Measurements from ENCODE around the gene NRDE2.

Gene NRDE2

DNA sequence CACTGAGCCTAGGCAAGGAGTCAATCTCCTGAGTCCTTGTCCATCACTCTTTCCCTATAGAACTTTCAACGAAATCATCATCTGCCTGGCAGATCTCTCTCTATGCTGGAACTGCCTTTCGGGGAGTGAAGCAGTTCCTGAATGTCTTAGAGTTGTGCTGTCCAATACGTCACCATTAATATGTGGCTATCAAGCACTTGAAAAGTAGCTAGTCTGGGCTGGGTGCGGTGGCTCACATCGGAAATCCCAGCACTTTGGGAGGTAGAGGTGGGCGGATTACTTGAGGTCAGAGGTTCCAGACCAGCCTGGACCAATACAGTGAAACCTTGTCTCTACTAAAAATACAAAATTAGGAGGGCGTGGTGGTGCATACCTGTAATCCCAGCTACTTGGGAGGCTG lies 35.1 kb downstream of the NRDE2 start:
- DNase-seq (ENCODE audit: low spot score): no peak

DNA sequence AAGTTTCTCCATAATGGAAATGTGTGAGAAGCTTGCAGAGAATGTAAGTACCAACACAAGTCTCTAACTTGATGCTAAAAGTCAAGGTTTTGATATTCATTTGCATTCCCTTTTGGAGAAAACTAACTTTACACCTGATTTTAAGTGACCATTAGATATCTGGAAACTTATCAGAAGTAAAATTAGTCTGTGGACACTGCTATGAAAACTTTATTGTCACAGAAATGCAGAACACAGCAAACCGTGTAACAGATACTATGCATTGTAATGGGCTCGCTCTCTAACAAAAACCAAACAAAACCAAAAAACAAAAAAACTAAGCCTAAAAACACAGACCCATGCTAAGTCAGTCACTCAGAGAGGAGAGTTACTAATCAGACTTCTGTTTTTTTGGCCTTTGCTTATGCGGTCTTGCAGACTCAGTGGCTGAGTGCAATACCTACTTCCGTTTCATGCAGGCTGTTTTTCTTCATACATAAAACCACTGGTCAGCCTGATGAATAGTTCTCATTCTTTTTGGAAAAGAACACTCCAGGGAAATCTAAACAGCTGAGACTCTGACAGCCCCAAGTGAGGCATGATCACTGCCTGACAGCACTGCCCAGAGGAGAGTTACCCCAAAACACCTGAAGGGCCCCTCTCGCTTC lies 35.7 kb downstream of the NRDE2 start:
- DNase-seq (ENCODE audit: low spot score): no peak

DNA sequence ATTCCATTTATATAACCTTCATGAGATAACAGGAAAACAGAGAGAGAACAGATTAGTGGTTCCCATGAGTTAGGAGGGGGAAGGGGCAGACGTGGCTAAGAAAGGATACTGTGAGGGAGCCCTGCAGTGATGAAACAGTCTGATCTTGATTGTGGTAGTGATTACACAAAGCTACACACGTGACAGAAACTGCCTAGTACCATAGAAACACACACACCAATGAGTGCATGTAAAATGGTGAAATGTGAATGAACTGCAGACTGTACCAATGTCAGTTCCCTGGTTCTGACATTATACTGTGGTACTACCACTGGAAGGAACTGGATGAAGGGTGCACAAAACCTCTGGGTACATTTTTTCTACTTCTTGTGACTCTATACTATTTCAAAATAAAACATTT lies 36.9 kb downstream of the NRDE2 start:
- no peak for DNase-seq (ENCODE audit: low spot score)

DNA sequence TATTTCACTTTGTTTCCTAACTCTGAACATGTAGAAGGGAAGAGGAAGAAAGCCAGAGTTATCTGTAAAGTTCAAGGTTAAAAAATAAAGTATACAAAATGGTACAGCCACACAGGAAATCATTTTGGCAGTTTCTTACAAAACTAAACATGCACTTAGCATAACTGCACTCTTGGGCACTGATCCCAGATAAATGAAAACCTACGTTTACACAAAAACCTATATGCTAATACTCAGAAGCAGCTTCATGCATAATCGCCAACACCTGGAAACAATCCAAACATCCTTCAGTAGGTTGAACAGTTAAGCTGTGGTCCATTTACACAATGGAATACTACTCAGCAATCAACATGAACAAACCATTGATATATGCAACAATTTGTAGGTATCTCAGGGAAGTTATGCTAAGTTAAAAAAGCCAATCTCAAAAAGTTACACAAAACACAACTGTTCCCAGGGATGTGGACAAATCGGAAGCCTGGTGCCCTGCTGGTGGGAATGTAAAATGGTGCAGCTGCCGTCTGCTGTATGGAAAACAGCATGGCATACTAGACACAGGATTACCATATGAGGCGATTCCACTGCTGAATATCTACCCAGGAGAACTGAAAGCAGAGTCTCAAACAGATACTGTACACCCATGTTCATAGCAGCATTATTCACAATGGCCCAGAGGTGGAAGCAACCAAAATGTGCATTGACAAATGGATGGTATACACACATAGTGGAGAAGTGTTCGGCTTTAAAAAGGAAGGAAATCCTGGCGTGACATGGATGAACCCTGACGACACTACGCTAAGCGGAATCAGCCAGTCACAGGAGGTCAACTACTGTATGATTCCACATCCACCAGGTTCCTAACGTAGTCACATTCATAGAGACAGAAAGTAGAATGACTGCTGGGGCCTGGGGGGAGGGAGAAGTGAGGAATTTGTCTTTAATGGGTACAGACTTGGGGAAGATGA lies 37.7 kb downstream of the NRDE2 start:
- no peak for DNase-seq (ENCODE audit: low spot score)

DNA sequence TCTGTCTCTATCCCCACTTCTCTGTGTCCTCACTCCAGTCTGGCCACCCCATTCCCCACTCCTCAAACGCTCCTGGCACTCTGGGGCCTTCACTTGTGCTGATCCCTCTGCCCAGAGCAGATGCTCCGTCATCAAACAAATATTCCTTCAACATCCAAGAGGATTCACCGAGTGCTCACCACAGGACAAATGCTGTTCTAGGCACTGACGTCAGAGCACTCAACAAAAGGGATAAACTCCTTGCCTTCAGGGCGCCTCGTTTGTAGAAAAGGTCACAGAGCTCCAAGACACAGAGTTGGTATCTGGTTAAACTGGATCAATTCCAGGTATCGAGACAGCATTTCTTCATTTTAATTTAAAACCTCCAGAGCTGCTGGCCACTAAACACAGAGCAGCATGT lies 40.0 kb downstream of the NRDE2 start:
- DNase-seq (ENCODE audit: low spot score): no peak

DNA sequence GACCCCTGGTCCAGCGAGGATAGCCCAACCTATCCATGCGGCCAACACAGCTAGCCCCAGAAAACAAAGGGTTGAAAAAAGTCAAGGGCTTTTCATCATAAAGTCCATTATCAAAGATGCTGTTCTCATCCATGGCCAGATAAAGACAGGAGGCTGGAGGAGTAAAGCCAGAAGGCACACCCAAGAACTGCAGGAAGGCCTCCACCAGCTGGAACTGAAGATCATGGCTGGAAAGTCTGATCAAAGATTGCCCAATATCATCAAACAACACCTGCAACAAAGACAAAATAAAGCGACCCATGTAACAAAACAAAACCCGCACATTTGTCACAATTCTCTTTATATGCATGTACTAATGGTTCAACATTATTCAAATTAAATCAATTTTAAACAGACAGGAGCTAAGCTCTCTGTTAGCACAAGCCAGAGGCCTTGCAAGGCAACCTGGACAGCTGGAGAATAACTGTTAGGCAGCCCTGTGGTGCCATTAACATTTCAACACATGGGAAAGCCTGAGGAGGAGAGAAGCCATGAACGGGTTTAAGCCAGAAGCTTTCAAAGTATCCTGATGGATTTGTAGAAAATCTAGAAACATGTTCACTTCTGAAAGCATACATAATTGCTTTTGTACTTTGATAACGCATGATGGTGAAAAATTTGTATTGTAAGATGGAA lies 41.3 kb downstream of the NRDE2 start:
- no peak for DNase-seq (ENCODE audit: low spot score)

DNA sequence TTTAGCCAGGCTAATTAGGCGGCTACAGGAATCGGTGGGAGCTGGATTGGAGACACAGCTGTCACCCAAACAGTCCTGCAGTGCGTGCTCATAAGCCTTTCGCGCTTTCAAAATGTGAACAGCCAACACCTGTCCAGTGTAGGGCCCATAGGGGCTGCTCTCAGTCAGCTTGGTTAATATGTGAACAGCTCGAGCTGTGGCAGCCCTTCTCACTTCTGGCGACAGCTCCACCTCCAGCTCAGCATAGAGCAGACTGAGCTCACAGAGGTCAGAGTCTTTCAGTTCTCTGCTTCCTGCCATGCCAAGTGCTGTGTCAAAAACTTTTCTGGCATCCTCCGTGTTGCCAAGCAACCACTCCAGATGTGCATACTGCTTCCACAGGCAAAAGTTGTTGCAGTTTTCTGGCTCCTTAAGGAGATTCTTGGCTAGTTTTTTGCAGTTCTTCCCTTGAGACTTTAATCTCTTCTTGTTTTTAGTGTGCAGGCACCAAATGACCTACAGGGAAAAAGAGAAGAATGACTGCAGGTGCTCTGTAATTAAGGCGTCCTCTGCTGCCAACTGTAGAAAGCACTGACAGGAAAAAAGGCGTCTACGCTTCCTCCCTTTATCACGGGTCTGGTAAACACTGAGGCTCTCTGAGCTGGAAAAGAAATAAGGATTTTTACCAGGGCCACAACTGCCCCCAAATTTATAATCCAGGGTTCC lies 42.9 kb downstream of the NRDE2 start:
- DNase-seq (ENCODE audit: low spot score): no peak

DNA sequence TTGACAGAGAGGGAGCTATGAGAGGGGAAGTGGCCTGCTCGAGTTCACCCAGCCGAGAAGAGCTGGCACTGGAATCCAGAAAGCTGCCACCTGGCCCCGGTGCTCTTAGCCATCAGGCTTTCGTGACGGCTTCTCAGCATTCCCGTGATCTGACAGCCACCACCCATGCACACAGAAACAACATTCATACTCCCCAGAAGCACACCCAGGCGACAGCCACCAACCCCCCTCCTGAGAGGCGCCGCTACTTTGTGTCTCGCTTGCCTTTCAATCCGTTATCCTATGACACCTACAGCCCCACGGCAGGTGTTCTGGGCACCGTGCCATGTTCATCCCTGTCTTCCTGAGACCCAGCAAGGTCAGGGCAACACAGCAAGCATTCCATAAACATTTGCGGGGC lies 44.0 kb downstream of the NRDE2 start:
- no peak for DNase-seq (ENCODE audit: low spot score)

DNA sequence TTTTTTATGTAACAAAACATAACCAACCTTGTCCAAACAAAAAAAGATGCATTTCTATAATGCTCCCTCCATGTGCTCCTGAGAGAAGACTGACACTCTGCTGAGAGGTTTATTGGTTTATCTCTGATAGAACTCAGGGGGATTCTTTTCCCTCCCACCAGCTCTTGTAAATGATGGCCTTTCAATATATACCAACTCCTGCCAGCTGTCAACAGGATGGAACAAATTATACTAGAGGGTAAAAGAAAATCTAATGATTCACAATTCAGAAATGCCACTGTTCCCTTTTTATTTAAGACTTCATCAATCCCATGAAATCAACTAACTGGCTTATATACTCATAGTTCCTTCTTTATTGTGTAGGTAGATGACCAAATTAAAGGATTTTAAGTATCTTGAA lies 50.0 kb downstream of the NRDE2 start:
- no peak for DNase-seq (ENCODE audit: low spot score)

DNA sequence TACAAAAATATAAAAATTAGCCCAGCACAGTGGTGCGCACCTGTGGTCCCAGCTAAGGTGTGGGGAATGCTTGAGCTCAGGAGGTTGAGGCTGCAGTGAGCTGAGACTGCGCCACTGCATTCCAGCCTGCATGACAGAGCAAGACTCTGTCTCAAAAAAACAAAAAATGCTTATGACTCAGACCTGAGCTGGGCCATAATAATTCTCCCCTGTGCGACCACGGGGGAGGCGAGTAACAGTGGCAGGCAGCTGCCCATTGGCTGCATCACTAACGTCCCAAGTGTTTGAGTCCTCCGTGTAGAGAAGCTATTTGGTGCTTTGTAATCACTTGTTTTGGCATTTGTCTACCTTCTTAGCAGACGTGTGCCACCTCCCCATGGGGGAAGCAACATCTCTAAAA lies 50.5 kb downstream of the NRDE2 start:
- DNase-seq (ENCODE audit: low spot score): no peak

DNA sequence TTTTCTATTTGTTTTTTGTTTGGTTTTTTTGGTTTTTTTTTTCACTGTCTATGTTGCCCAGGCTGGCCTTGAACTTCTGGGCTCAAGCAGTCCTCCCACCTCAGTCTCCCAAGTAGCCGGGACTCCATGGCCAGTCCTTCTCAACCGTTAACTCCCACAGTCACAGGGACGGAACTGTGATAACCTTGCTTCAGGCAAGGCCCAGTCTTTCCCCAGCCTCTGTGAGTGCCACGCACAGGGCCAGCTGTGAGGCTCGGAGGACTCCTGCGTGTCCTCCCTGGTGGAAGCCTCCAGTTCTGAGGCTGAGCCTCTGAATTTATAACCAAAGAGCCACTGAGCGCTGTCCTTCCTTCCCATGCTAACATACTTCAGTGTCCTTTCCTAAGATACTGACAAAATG lies 51.6 kb downstream of the NRDE2 start:
- DNase-seq (ENCODE audit: low spot score): no peak

DNA sequence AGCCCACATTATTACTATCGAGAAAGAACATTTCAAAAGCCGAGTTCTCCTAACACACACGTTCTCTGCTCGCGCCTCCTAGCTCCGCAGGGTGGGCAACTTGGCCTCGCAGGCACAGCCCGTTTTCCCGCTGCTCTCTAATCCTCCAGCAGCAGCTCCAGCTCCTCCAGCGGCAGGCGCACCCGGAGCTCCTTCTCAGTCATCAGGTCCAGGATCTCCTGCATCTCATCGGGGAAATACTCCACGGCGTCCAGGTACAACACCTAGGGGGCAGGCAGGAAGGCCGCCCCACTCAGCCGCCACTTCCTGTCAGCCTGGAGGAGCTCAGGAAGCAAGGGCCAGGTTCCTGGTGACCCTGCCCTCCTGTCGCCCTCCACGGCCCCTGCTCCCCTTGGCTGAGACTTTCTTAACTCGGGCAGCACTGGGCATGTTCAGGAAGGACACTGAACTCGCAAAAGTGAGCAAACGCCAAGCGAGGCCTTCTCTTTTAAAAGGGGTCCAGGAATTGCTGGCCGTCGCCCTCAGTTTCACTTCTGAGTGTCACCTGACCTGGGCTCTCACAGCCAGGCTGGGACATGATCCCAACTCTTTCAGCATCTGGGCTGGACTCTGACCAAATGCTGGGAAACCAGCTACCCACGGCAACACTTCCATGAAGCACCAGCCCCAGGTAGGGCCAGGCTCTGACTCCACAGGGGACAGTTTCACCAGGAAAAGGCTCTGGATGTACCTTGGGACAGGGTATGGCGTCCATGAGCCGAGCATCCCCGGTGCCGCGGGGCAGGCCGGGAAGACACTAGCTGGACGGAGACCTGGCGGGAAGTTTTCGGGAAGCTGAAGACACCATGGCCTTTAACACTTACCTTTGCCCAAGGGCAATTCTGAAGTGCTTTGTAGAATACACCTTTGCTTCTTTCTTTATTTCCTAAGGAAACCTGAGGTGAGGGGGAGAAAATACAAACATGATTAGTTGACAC lies 53.3 kb downstream of the NRDE2 start:
- DNase-seq (ENCODE audit: low spot score): no peak

DNA sequence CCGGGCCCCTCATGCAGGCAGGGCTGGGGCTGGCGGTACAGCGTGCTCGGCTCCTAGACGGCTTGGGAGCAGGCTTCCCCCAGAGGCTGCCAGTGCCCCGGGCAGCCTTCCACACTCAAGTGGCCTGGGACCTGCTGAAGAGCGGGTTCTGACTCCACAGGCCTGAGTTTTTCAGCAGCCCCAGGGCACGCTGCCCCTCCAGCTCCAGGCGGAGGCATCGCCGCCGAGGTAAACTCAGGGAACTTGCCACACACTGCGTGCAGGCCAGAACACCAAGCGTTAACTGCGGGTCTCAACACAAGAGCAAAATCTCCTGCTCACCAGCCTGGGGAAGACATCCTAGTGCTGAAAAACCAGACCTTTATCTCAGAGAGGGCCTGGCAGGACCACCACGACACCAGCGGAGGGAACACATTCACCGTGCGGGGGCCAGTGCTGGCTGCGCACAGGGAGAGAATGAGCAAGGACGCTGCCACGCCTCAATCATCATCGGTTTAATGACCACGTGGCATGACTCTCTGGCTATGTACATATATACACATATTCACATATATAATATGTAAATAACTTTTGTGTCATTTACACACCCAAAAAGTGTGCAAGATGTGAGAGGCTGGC lies 54.1 kb downstream of the NRDE2 start:
- no peak for DNase-seq (ENCODE audit: low spot score)

DNA sequence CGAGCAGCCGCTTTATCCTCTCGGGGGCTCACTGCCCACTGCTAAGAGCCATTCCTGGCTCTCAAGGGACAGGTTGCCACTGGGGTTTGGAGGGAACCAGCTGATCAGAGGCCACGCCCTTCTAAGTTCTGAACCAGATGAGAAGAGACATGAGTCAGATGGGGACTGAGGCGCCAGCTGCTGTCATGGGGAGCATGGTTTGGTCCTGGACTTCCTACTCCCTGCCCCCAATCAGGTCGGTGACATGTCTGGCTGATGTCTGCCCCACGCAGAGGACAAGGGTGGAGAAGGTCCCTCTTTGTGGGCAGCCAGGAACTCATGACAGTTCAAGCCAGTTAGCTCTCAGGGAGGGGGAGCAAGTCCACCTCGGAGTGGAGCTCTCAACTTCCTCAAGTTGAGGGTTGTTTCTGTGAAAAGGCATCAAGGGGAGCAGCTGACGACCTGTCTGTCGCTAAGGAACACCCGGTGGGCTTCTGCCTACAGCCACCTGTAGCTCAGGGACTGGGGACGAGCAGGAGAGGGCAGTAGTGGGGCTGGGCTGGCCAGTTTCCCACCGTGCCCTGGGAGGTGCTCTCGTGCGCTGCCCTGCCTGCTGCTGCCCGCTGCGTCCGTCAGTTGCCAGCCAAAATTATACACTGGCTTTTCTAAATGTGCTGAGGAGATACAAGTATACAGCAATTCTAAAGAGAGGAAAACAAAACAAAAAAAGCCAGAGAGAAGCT lies 54.9 kb downstream of the NRDE2 start:
- no peak for DNase-seq (ENCODE audit: low spot score)

DNA sequence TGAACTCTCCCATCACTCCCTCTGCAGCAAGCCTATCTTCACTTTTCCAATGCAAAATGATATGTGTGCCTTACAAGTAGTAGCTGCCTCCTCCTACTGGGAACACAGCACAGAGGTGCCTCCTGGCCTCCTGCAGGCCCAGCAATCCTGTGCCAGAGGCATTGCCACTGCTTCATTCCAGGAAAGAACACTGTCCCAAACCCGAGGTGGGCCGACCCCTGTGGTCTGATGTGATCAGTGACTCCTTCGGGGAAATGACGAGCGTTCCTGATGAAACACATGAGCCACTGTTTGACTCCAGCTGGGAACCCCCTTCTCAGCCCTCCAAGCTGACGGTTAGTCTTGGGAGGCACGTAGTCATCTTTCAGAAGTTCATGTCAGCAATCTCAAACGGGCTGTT lies 55.9 kb downstream of the NRDE2 start:
- DNase-seq (ENCODE audit: low spot score): no peak

DNA sequence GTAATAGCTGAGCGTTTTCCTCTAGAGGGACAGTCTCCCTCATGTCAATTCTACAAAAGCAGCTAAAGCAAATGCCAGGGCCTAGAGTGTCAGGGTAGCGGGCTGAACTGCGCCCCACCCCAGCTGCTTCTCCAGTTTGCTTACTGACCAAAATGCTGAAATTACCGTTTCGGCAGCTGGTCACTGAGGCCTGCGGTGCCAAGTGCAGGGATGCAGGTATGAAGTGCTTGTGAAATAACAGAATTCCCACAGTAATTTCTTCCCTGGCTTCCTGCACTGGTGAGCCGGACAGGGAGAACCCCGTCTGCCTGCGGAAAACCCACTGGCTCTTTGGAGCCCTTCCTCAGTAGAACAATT lies 56.3 kb downstream of the NRDE2 start:
- no peak for DNase-seq (ENCODE audit: low spot score)

DNA sequence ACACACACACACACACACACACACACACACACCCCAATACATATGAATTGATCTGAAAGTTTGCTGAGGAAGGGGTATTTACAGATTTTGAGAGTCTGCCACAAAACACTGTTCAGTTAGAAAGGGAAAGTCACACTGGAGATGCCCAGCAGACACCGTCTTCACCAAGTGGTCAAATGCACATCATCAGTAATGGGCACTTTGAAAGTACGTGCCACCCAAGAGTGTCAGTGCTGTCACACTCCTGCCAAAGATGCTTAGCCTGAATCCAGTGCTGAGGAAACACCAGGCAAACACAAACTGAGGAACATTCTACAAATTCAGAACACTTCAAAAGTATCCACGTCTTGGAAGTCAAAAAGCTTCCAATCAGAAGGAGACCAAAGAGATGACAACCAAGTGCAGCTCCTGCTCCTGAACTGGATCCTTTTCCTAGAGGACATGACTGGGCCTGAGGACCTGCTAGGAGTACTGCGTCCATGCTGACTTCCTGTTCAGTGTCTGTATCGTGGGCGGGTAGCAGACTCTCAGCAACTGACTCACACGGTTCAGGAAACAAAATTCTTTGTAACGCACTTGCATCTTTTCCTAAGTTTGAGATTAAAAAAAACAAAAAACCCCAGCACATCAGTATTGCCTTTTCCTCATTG lies 56.8 kb downstream of the NRDE2 start:
- no peak for DNase-seq (ENCODE audit: low spot score)

DNA sequence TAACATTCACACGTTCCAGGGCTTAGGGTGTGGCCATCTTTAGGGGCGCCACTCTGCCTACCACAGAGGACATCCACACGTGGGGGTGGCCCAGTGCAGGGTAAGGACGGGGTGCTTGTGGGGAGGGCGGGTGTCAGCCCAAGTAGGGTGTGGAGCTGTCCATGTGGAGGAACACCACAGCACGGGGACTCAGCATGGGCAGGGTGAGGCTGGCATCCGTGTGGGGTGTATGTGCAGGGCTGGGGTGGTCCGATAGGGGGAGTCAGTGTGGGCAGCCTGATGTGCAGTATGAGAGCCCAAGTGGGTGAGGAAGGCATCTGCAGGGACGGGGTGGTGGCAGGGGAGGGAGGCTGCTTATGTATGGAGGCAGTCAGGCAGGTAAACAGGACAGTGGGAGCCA lies 57.7 kb downstream of the NRDE2 start:
- no peak for DNase-seq (ENCODE audit: low spot score)

DNA sequence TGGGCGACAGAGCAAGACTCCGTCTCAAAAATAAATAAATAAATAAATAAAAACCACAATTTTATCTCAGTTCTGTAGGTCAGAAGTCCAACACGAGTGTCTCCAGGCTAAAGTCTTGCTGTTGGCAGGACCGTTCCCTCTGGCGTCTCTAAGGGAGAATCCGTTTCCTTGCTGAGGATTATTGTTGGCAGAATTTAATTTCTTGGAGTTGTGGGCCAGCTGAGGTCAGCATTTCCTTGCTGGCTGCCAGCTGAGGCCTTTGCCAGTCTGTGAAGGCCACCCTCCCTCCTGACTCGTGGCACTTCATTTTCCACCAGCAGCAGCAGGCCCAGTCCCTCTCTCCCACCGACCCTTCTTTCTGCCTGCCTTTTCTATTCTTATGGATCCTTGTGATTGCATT lies 58.2 kb downstream of the NRDE2 start:
- no peak for DNase-seq (ENCODE audit: low spot score)

DNA sequence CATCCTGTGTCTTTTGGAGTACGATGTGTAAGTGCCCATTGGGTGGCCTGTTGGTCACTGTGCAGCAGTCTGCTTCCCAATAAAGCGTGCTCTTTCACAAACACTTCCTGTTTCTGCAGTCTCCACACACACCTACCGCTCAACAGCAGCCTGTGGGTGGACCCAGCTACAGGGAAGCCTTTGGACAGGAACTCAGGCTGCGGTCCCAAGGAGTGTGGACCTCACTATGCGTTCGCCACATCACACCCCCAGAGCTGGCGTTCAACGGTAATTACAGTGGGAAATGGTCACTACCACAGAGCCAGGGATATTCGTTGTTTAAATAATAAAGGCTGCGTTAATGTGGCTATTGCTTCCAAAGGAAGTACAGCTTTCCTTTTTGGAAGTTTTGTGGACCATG lies 59.2 kb downstream of the NRDE2 start:
- DNase-seq (ENCODE audit: low spot score): no peak

Data from CD4-positive, alpha-beta T cell treated with Interleukin-15 for 4 hours (primary cell).